LHCN-M2 (cell line): Measurements from ENCODE around the gene TMEM98. TPM values are rescaled to one million over a fixed set of nuclear protein-coding genes. Genes with fewer than 3 reads are reported as not detected.
A peak's percentile ranks its signal among the peaks of the same experiment; 100 is the strongest.
"Not testable (repeated sequence)": the region's sequence is repeated elsewhere in the genome, so short reads cannot be mapped to it uniquely, and the experiment has no call there.

Experiments used
- DNase-seq: peaks from one replicate; pipeline ENCODE4 v3.0.0-alpha.2; 2012; ENCODE audit warnings: low read depth
- total RNA-seq: library from RNA; depleted of rRNA; stranded (reverse); fragments of >200 nt; gene quantifications from 2 replicates; pipeline ENCODE4 v1.2.3, GENCODE V29; 2014

The TMEM98 gene
- total RNA-seq, 1 experiment from 2014 or later: 208 TPM

DNA sequence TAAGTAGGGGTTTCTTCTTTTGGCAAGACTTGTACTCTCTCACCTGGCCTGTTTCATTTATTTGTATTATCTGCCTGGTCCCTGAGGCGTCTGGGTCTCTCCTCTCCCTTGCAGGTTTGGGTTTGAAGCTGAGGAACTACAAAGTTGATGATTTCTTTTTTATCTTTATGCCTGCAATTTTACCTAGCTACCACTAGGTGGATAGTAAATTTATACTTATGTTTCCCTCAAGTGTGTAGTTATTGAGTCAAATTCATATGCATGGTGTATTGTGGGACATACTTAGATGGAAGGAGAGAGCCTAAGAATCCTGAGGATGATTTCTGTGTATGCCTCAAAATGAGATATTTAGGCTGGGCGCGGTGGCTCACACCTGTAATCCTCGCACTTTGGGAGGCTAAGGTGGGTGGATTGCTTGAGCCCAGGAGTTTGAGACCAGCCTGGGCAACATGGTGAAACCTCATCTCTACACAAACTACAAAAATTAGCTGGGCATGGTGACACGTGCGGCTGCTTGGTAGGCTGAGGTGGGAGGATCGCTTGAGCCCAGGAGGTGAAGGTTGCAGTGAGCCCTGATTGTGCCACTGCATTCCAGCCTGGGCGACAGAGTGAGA is 13.6 kb downstream of the TMEM98 start:
- DNase-seq: no peak

DNA sequence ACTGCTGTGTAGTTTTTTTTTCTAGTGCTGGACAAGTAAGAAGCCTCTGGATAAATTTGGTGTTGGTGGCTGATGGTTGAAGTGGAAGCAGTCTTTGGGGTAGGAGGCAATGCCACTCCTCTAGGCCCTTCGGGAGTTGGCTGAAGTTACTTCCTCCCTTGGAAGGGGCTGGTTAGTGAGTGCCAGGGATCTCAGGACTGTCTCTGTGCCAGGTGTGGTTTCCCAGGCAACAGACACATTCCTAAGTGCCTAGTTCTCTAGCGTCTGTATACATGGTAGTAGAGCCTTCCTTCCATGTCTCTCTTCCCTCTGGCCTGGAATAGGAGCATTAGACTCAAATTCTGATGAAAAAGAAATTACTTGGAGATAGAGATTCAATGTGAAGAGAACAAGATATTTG is 15.3 kb downstream of the TMEM98 start:
- DNase-seq: no peak

DNA sequence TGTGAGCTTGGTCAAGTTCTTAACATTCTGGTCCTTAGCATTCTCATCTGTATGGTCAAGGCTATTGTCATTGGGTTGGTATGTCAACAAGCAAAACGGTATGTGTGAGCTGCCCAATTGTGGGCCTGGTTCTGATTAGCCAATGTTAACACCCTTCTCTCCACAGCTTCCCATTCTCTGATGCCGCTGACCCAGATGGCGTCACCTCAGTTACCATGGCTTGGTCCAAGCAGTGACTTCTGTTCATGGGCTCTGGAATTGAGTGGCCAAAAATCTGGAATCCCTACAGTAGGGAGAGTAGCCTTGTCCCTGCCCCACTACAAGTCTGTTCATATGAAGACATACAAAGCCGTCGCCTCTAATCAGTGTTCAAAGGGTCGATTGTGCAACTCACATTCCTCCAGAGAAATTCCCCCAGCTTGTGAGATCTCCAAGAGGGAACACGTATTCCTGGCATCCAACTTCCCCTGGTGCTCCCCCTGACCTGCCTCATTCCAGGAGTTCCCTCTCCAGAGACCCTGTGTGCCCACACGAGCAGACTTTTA is 15.8 kb downstream of the TMEM98 start:
- DNase-seq: peak; percentile 21

DNA sequence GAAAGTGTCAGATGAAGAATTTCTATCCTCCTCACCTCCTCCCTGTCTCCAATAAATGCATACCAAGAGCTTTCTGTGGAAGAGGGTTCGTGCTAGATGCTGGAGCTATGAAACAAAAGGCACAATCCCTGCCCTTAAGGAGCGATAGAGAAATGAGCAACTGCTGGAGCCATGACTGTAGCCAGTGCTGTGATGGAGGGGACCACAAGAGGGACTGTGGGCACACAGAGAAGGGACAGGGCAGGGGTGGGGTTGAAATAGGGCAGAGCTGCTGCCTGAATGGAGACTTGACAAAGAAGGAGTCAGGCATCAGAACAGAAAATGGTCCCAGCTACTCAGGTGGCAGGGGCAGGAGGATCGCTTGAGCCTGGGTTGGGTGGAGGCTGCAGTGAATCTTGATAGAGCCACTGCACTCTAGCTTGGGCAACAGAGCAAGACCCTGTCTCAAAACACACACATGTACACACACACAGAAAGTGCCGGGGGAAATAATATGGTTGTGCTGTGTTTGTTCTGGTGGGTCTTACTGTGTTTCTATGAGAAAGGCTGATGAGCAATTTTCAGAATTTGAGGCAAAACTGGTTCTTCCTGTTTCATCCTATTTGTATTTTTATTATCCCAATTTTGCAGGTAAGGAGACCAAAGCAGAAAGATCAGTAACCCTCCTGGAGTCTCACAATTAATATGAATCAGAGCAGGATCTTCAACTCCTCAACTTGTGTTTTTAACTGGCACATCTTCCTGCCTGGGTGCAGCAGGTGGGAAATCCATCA is 16.5 kb downstream of the TMEM98 start:
- DNase-seq: no peak

DNA sequence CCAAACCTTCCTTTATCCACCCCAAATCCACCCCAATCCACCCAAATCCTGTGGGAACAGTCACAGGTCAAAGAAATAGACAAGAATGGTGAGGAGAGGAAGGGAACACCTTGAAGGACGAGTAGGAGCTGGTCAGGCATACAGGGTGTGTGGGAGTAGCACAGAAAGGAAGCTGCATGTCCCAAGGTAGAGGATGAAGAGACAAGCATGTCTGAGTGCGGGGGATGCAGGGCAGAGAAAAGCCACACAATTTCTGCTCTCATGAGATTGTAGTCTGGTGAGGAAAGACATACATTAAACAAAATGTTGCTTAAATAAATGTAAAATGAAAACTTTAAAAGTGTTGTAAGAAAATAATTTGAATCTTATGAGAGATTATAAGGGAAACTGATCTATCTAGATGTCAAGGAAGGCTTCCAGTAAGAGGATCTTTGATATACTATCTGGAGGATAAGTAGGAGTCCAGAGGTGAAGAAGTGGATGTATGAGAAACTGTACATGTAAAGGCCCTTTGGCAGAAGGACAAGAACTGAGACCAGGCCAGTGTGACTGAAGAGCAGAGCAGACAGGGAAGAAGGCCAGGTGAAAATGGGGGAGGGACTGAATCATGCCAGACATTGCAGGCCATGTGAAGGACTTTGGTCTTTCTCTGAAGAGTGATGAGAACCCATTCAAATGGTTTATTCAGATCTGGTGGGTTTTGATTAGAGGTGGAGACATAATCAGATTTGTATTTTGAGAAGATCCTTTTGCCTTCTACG is 18.6 kb downstream of the TMEM98 start:
- DNase-seq: no peak

DNA sequence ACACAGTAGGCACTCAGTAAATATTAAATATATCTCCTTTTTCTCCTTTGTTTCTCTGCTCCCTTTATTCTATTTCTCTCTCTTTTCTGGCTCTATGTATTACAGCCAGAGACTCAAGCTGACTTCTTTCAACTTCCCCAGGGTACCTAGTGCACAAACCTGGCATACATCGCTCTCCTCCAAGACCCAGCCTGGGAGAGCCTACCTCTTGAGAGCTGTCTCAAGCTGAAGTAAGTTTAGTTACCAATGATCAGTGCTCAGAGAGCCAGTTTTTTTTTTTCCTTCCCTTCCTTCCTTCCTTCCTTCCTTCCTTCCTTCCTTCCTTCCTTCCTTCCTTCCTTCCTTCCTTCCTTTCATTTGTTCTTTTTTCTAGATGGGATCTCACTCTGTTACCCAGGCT is 19.8 kb downstream of the TMEM98 start:
- DNase-seq: no peak

DNA sequence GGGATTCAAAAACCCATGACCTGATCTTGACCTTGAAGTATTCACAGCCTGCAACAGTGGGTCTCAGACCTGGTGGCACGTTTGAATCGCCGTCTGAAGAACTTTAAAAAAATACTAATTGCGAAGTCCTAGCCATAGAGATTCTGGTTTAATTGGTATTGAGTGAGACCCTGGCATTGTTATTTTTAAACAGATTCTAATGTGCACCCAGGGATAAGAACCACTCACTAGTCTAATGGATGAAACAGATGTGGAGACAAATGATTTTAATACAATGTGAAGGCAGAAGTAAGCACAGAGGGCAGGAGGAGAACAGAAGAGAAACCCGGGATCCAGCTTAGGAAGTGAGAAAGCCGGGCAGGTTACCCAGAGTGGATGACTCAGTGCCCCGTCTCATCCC is 21.2 kb downstream of the TMEM98 start:
- DNase-seq: no peak

DNA sequence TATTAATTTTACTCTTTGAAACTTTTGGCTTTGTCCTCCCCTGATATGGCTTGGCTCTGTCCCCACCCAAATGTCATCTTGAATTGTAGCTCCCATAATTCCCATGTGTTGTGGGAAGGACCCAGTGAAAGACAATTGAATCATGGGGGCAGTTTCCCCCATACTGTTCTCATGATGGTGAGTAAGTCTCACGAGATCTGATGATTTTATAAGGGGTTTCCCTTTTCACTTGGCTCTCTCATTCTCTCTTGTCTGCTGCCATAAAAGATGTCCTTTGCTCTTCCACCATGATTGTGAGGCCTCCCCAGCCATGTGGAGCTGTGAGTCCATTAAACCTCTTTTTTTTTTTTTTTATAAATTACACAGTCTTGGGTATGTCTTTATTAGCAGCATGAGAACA is 24.5 kb downstream of the TMEM98 start:
- not testable (repeated sequence) for DNase-seq

DNA sequence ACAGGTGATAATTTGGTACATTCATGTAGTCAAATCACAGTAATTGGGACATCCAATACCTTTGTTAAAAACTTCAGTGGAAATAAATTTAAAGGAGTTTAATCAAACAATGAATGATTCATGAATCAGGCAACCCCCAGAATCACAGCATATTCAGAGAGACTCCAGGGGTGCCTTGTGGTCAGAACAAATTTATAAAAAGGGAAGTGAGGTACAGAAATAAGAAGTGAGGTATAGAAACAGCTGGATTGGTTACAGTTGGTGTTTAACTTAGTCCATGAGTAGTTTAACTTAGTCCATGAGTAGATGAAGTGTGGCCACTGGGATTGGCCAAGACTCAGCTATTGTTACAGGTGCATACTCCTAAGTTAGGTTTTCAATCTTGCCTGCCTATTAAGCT is 25.1 kb downstream of the TMEM98 start:
- DNase-seq: no peak

DNA sequence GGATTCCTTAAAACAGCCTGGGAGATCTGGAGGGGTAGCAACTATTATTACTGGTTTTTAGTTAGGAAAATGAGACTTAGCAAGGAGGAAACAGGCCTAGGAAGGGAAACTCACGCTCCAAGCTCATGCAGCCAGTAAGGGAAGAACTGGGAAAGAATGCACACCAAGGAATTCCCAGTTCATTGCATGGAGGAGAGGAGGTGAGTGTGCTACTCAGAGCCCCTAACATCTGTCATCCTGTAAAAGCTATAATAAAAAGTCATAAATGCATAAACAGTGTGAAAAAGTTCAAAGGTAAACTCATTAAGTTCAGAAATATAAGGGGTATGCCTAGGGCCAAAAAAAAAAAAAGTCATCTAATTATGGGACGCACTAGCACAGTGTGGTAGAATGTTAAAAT is 25.9 kb downstream of the TMEM98 start:
- DNase-seq: no peak

DNA sequence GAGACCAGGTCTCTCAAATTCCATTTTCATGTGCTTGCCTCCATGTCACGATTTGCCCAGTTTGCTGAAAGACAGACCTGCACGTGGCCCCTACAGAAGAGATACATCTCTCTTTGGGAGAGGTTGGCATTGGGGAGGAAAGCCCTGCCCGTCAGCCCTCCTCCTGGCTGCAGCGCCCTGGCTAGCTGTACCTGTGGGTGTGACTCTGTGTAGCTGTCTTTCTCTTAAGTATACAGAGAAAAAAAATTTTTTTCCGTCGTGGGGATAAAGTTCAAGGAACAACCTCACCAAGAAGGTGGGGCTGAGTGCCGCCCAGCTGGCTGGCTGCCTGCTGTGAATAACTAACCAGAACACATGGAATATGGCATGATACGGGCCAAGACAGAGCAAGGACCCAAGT is 26.5 kb downstream of the TMEM98 start:
- no peak for DNase-seq

DNA sequence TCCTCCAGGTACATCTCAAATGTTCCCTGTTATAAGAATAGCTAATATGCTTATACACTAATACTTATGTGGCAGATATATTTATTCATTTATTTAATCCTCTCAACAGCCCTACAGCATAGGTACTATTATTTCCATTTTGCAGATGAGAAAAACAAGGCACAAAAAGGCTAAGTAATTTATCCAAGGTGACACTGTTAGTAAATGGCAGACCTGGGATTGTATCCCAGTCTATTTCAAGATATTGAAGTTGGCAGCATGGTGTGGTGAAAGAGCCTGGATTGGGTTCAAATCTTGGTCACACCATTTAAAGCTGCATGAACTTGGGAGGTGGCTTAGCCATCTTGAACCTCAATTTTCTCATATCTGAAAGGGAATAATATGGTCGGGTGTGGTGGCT is 27.2 kb downstream of the TMEM98 start:
- DNase-seq: no peak

DNA sequence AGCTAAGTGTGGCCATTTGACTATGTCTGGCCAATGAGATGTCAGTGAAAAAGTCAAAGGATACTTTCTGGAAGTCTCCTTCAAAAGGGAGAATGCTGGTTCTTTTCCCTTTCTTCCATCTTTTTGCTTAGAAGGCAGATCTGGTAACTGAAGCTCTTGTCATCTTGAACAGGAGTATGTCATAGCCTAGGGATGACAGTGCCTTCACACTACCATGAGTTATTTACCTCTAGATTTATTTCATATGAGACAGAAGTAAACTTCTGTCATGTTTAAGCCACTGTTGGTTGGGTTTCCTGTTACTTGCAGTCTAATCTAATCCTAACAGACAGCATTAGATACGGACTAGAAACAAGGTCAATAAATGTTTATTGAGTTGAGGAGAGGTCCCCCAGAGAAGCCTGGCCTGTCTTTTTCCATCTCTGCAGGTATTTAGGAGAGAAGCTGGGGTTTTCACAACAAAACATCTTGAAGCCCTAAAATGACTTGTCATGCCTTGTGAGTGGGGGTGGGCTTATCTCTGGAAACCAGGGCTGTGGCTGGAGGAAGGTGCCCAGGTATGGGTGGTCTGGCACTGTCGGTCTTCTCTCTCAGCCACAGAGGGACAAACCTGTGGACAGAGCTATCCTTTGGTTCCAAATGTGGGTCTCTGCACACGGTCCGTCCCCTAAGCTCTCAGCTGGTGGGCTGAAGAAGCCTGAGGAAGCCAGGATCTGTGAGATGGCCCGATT is 28.5 kb downstream of the TMEM98 start:
- DNase-seq: no peak

DNA sequence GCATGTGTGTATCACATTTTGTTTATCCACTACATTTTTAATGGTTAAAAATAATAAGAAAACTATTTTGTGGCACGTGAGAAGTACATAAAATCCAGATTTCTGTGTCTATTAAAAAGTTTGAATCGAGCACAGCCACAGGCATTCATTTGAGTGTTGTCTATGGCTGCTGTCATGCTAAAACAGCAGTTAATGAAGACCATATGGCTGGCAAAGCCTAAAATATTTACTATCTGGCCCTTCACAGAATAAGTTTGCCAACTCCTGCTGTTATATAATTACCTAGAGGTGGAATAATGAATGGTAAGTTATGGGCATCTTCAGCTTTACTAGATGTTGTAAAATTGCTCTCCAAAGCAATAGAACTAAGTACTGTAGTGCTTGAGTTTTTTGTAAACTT is 30.5 kb downstream of the TMEM98 start:
- no peak for DNase-seq

DNA sequence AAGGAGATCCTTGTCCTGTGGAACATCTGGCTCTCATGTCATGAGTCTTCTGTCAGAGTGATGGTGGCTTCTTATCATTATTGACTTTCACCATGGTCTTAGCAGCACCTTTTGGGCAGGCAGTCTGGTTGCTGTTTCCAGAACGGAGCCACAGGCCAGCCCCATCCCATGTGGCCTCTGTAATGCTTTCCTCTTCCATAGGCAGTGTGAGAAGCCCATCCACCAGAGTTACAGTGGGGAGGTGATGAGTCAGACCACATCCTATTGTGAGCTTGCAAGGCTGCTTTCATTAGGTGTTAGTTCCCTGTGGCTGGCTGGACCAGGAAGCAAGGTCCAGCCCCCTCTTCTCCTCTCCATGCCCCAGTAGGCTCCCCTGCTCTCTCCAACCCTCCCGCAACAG is 32.9 kb downstream of the TMEM98 start:
- peak; percentile 28 for DNase-seq

DNA sequence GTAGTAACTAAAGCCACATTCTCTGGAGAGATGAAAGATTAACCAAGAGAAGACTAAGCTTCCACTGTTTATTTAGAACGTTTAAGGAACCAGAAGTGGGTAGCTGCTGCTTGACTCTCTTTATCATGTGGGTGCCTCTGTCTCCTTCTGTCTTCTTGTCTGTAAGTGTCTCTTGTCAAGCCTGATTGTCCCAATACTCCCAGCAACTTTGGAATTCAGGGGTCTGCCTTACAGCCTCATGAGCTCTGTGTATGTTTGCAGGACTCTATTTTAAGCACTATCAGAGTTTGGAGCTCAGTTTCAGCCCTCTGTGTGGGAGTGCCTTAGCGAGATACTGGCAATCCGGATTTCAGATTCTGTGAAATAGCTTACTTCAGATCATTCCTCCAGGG is 34.4 kb downstream of the TMEM98 start:
- DNase-seq: no peak

DNA sequence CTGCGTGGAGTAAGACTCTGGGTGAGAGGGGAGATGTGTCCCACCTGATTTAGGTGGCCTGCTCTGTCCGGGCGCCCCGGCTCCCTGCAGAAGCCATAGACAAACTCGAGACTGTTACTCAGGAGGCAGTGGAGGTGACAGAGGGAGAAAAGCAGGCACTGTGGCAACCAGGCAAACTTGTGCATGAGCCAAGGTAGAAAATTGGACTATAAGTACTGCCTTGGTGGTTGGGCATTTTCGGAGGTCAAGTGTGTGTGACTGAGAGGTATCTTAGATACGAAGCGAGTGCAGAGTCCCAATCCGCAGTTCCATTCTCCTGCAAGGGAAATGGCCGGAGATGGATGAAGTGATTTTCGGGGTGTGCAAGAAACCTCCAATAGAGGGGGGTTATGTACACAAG is 36.6 kb downstream of the TMEM98 start:
- no peak for DNase-seq

DNA sequence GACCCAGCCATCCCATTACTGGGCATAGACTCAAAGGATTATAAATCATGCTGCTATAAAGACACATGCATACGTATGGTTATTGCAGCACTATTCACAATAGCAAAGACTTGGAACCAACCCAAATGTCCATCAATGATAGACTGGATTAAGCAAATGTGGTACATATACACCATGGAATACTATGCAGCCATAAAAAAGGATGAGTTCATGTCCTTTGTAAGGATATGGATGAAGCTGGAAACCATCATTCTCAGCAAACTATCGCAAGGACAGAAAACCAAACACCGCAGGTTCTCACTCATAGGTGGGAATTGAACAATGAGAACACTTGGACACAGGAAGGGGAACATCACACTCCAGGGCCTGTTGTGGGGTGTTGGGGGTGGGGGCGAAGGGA is 41.3 kb downstream of the TMEM98 start:
- DNase-seq: not testable (repeated sequence)

DNA sequence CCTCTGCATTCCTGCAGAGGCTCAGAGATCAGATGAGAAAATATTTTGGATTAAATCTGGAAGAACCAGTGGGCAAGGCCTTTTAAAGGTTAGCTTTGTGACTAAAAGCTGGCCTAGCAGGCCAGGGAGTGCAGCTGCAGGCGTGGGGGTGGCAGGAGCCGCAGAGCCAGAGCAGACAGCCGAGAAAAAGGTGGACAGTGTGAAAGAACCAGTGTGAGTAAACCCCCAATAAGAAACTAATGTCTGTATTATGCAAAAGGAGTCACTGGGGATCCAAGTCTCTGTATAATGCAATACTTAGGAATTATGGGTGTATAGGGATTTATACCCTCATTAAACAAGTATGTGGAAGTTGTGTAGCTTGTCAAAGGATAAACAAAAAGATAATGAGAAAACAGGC is 42.3 kb downstream of the TMEM98 start:
- peak; percentile 93 for DNase-seq

DNA sequence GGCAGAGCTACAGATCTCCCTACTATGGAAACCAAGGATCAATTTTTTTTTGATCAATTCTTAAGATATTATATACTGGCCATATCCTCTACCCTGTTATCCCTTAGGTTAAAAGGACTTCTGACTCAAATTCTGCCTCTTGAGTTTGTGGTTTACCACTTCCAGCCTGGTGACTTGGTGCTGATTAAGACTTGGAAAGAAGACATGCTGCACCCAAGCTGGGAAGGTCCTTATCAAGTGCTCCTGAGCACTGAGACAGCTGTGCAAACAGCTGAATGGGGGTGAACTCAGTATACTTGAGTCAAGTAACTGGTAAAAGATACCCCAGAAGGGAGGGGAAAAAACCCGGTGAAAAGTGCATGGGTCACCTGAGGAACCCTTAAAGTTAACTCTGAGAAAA is 43.2 kb downstream of the TMEM98 start:
- peak; percentile 98 for DNase-seq

DNA sequence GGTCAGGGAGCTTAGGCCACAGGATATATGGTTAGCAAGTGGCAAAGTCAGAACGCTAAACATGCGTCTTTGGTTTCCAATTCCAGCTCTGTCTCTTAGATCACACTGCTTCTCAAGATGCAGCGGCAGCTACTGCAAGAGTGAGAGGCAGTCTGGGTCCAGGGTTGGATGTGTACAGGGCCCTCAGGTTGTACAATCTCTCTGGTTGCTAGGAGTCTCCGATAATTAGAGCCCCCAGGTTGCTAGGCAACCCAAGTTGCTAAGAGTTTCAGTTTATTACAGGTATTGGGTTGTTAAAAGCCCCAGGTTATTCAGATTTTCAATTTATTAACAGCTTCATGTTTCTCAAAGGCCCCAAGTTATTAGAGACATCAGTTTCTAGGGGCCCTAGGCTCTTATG is 48.2 kb downstream of the TMEM98 start:
- DNase-seq: no peak

DNA sequence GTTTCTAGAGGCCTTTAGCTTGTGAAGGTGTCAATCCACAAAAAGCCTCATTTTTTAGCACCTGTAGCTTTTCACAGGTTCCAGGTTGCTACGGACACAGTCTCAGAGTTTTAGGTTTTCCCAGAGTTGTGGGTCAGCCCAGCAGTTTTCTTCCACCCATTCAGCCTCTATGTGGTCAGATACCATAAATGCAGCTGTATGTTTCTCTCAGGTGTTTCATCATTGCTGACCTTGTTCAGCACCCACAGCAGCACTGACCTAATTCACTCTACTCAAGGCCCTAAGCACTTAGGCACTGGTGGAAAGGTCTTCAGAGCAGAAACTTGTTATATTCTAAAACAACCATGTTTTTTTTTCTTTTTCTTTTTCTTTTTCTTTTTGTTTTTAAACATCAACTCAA is 48.7 kb downstream of the TMEM98 start:
- DNase-seq: no peak
